ENCODE data around the gene C3orf33.
A peak's percentile ranks its signal among the peaks of the same experiment; 100 is the strongest.
"Not testable (repeated sequence)": the region's sequence is repeated elsewhere in the genome, so short reads cannot be mapped to it uniquely, and the experiment has no call there.

The C3orf33 gene

DNA sequence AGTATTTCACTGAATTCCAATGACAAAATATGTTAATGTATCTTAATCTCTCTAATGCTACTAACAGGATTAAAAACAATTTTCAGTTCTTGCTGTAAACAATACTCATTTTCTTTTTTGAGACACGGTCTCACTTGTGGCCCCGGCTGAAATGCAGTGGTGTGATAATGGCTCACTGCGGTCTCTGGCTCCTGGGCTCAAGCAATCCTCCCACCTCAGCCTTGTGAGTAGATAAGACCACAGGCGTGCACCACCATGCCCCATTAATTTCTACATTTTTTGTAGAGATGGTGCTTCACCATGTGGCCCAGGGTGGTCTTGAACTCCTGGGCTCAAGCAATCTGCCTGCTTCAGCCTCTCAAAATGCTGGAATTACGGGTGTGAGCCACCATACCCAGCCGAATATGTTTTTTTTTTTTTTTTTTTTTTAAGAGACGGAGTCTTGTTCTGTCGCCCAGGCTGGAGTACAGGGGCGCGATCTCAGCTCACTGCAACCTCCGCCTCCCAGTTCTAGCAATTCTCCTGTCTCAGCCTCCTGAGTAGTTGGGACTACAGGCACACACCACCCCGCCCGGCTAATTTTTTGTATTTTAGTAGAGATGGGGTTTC is 22.5 kb upstream of the C3orf33 start:
- not testable (repeated sequence) for H3K4me3 ChIP-seq (ENCODE audit: low read length); DNase-seq (ENCODE audit: low read depth); H3K9me3 ChIP-seq (ENCODE audit: control insufficient read depth, low read length); H3K9ac ChIP-seq (ENCODE audit: low read length); H3K27me3 ChIP-seq (replicated peaks; ENCODE audit: control insufficient read depth, insufficient read depth, low read length)
- H3K4me1 ChIP-seq (ENCODE audit: control insufficient read depth, insufficient read depth, low read length), result peaks cover 18% of the 10 kb centered on the region
- peaks cover 28% of the 10 kb centered on the region for H3K36me3 ChIP-seq (ENCODE audit: control insufficient read depth, insufficient read depth, low read length, severe bottlenecking)

DNA sequence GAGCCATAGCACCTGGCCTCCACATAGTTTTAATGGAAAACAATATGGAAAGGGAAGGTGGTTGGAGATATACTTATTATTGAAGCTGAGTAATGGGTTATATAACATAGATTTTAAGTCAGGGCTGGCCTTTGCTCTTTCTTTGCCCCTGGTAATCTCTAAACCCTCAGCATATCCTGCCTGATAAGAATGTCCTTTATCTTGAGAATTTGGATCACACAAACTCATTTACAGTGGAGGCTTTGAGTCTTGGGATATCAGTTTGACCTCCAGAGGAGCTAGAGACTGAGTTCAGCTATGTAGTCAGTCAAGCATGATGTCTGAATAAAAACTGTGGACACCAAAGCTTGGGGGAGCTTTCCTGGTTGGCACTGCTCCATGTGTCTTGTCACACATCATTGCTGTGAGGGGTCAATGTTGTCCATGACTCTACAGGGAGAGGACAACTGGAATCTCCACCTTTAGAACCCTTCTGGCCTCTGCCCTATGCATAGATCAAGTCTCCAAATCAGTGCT is 9.0 kb upstream of the C3orf33 start:
- DNase-seq (ENCODE audit: low read depth), result no peak
- H3K27me3 ChIP-seq (replicated peaks; ENCODE audit: control insufficient read depth, insufficient read depth, low read length), result no peaks in the 10 kb centered on the region
- no peak overlapping the region for H3K9ac ChIP-seq (ENCODE audit: low read length)
- no peak overlapping the region for H3K4me3 ChIP-seq (ENCODE audit: low read length)
- no peaks in the 10 kb centered on the region for H3K9me3 ChIP-seq (ENCODE audit: control insufficient read depth, low read length)
- H3K36me3 ChIP-seq (ENCODE audit: control insufficient read depth, insufficient read depth, low read length, severe bottlenecking), result no peaks in the 10 kb centered on the region
- H3K4me1 ChIP-seq (ENCODE audit: control insufficient read depth, insufficient read depth, low read length), result no peaks in the 10 kb centered on the region

DNA sequence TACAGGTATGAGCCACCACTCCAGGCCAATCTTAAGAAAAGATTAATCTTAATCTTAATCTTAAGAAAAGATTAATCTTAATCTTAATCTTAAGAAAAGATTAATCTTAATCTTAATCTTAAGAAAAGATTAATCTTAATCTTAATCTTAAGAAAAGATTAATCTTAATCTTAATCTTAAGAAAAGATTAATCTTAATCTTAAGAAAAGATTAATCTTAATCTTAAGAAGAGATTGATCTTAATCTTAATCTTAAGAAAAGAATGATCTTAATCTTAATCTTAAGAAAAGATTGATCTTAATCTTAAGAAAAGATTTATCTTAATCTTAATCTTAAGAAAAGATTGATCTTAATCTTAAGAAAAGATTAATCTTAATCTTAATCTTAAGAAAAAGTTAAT is 7.1 kb upstream of the C3orf33 start:
- not testable (repeated sequence) for DNase-seq (ENCODE audit: low read depth); H3K4me3 ChIP-seq (ENCODE audit: low read length); H3K4me1 ChIP-seq (ENCODE audit: control insufficient read depth, insufficient read depth, low read length); H3K9ac ChIP-seq (ENCODE audit: low read length); H3K36me3 ChIP-seq (ENCODE audit: control insufficient read depth, insufficient read depth, low read length, severe bottlenecking); H3K9me3 ChIP-seq (ENCODE audit: control insufficient read depth, low read length); H3K27me3 ChIP-seq (replicated peaks; ENCODE audit: control insufficient read depth, insufficient read depth, low read length)

DNA sequence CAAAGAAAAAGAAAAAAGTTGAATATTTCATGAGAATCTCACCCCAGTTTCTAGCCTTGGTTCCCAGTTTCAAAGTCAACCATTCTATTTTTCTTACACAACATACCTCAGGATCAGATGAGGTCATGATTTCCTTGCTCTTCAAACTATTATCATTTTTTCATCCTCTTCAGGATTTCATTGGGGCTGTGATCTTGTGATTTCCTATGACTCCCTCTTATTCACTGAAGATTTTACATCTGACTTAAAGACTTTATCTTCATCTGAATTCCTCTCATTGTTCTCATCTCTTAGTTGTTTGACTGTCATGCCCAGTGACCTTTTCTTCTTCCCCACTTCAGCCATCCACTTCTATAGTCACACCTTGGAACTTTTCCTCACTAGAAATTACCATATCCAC is 3.1 kb upstream of the C3orf33 start:
- no peak overlapping the region for H3K4me3 ChIP-seq (ENCODE audit: low read length)
- no peaks in the 10 kb centered on the region for H3K9me3 ChIP-seq (ENCODE audit: control insufficient read depth, low read length)
- H3K9ac ChIP-seq (ENCODE audit: low read length), result no peak overlapping the region
- DNase-seq (ENCODE audit: low read depth), result no peak
- no peaks in the 10 kb centered on the region for H3K27me3 ChIP-seq (replicated peaks; ENCODE audit: control insufficient read depth, insufficient read depth, low read length)
- peaks cover 3% of the 10 kb centered on the region for H3K4me1 ChIP-seq (ENCODE audit: control insufficient read depth, insufficient read depth, low read length)
- H3K36me3 ChIP-seq (ENCODE audit: control insufficient read depth, insufficient read depth, low read length, severe bottlenecking), result no peaks in the 10 kb centered on the region

DNA sequence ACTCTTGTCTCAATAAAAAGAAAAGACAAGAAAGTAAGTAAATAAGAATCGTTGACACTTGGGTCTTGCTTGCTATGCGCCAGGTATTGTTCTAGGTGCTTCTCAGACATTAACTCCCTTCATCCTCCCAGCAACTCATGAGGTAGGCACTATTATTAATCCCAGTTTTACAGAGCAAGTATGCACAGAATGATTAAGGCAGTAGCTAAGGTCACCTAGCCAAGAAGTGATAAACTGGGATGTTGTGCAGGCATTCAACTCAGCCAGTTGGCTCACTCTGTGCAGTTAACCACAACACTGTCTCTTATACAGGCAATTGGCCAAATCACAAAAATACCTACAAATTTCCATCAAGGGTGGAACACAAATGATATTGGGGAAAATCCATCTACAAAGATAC is 1.7 kb upstream of the C3orf33 start:
- Histone ChIP-seq H3K4me1 (ENCODE audit: control insufficient read depth, insufficient read depth, low read length) (peaks cover 3% of the 10 kb centered on the region), H3K4me3 (ENCODE audit: low read length) (no peak overlapping the region), H3K9me3 (ENCODE audit: control insufficient read depth, low read length) (no peaks in the 10 kb centered on the region), H3K9ac (ENCODE audit: low read length) (no peak overlapping the region), H3K27me3 (replicated peaks; ENCODE audit: control insufficient read depth, insufficient read depth, low read length) (no peaks in the 10 kb centered on the region), H3K36me3 (ENCODE audit: control insufficient read depth, insufficient read depth, low read length, severe bottlenecking) (no peaks in the 10 kb centered on the region)
- no peak for DNase-seq (ENCODE audit: low read depth)

DNA sequence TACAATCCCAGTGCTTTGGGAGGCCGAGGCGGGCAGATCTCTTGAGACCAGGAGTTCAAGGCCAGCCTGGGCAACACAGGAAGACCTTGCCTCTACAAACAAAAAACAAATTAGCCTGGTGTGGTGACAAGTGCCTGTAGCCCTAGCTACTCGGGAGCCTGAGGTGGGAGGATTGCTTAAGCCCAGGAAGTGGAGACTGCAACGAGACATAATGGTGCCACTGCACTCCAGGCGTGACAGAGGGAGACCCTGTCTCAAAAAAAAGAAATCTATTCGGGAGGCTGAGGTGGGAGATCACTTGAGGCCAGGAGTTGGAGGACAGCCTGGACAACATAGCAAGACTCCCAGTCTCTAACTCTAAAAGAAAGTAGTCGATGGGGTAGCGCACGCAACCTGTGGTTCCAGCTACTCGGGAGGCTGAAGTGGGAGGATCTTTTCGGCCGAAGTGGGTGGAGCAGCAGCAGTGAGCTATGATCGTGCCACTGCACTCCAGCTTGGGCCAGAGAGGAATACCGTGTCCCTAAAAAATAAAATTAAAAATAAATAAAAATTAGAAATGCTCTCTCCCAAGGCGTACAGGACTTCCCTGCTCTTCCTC is 775 bp downstream of the C3orf33 start:
- Histone ChIP-seq H3K9me3 (ENCODE audit: control insufficient read depth, low read length) (no peaks in the 10 kb centered on the region), H3K9ac (ENCODE audit: low read length) (peak overlapping the region; percentile 91), H3K36me3 (ENCODE audit: control insufficient read depth, insufficient read depth, low read length, severe bottlenecking) (peaks cover 6% of the 10 kb centered on the region), H3K4me3 (ENCODE audit: low read length) (peak overlapping the region; percentile 86), H3K4me1 (ENCODE audit: control insufficient read depth, insufficient read depth, low read length) (peaks cover 3% of the 10 kb centered on the region), H3K27me3 (replicated peaks; ENCODE audit: control insufficient read depth, insufficient read depth, low read length) (no peaks in the 10 kb centered on the region)
- no peak for DNase-seq (ENCODE audit: low read depth)

DNA sequence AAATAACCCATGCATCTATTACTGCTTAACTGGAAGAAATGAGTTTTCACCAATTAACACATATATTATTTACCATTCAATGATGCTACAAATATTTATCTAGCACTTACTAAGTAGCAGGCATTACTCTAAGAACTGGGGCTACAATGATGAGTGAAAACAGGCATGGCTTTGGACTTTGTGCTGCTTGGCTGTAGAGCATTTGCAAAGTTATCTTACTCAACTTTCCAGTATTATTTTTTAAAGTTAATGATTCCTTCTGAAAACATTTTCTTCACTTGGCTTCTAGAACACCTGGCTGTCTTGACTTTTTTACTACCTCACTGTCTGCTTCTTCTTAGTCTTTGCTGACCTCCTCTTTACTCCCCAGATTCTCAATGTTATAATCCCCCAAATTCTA is 1.8 kb downstream of the C3orf33 start:
- peaks cover 3% of the 10 kb centered on the region for H3K4me1 ChIP-seq (ENCODE audit: control insufficient read depth, insufficient read depth, low read length)
- H3K9ac ChIP-seq (ENCODE audit: low read length), result no peak overlapping the region
- no peak for DNase-seq (ENCODE audit: low read depth)
- H3K9me3 ChIP-seq (ENCODE audit: control insufficient read depth, low read length), result no peaks in the 10 kb centered on the region
- H3K36me3 ChIP-seq (ENCODE audit: control insufficient read depth, insufficient read depth, low read length, severe bottlenecking), result peaks cover 8% of the 10 kb centered on the region
- H3K4me3 ChIP-seq (ENCODE audit: low read length), result no peak overlapping the region
- no peaks in the 10 kb centered on the region for H3K27me3 ChIP-seq (replicated peaks; ENCODE audit: control insufficient read depth, insufficient read depth, low read length)

DNA sequence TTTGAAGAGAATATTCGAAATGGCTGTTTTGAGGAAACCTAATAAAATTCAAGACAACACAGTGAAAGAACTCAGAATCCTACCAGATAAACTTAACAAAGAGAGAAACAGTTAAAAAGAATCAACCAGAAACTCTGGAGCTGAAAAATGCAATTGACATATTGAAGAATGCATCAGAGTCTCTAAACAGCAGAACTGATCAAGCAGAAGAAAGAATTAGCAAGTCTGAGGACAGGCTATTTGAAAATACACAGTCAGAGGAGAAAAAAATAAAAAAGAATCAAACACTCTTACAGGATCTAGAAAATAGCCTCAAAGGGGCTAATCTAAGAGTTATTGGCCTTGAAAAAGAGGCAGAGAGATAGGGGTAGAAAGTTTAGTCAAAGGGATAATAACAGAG is 13.5 kb downstream of the C3orf33 start:
- Histone ChIP-seq H3K9ac (ENCODE audit: low read length) (no peak overlapping the region), H3K4me1 (ENCODE audit: control insufficient read depth, insufficient read depth, low read length) (no peaks in the 10 kb centered on the region), H3K36me3 (ENCODE audit: control insufficient read depth, insufficient read depth, low read length, severe bottlenecking) (peaks cover 8% of the 10 kb centered on the region), H3K9me3 (ENCODE audit: control insufficient read depth, low read length) (peaks cover 3% of the 10 kb centered on the region), H3K27me3 (replicated peaks; ENCODE audit: control insufficient read depth, insufficient read depth, low read length) (no peaks in the 10 kb centered on the region), H3K4me3 (ENCODE audit: low read length) (no peak overlapping the region)
- no peak for DNase-seq (ENCODE audit: low read depth)

DNA sequence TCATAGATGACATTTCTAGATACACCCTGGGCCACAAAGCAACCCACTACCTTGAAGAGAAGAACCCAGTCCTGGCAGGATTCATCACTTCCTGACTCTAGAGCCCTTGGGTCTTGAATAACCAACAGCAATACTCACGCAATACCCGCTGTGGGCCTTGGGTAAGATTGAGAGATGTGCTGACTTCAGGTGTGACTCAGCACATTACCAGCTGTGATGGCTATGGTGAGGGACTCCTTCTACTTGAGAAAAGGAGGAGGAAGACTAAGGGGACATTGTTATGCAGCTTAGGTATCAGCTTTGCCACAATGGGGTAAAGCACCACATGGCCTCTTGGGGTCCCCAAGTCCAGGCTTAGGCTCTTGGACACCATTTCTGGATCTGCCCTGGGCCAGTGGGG is 14.9 kb downstream of the C3orf33 start:
- H3K27me3 ChIP-seq (replicated peaks; ENCODE audit: control insufficient read depth, insufficient read depth, low read length), result no peaks in the 10 kb centered on the region
- no peak overlapping the region for H3K4me3 ChIP-seq (ENCODE audit: low read length)
- no peaks in the 10 kb centered on the region for H3K4me1 ChIP-seq (ENCODE audit: control insufficient read depth, insufficient read depth, low read length)
- DNase-seq (ENCODE audit: low read depth), result no peak
- H3K9ac ChIP-seq (ENCODE audit: low read length), result no peak overlapping the region
- H3K36me3 ChIP-seq (ENCODE audit: control insufficient read depth, insufficient read depth, low read length, severe bottlenecking), result peaks cover 5% of the 10 kb centered on the region
- no peaks in the 10 kb centered on the region for H3K9me3 ChIP-seq (ENCODE audit: control insufficient read depth, low read length)

DNA sequence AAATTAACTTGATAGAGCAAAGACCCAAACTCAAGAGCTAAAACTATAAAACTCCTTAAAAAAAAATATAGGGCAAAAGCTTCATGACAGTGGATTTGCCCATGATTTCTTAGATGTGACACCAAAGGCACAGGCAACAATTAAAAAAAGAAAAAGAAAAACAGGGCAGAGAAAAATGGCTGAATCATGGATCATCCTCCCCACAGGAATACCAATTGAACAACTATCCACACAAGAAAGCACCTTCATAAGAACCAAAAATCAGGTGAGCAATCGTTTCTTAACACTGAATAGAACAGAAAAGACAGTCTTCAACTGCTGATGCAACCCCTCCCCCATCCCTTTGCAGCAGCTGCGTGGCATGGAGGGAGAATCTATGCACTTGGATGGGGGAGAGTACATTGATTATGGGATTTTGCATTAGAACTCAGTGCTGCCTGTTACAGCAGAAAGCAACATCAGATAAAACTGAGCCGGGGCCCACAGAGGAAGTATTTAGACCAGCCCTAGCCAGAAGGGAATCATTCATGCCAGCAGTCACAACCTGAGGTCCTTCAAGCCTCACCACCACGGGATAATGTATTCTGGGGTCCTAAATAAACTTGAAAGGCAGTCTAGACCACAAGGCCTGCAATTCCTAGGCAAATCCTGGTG is 15.7 kb downstream of the C3orf33 start:
- H3K36me3 ChIP-seq (ENCODE audit: control insufficient read depth, insufficient read depth, low read length, severe bottlenecking), result peaks cover 5% of the 10 kb centered on the region
- no peaks in the 10 kb centered on the region for H3K27me3 ChIP-seq (replicated peaks; ENCODE audit: control insufficient read depth, insufficient read depth, low read length)
- H3K4me3 ChIP-seq (ENCODE audit: low read length), result no peak overlapping the region
- no peaks in the 10 kb centered on the region for H3K4me1 ChIP-seq (ENCODE audit: control insufficient read depth, insufficient read depth, low read length)
- no peak overlapping the region for H3K9ac ChIP-seq (ENCODE audit: low read length)
- no peak for DNase-seq (ENCODE audit: low read depth)
- no peaks in the 10 kb centered on the region for H3K9me3 ChIP-seq (ENCODE audit: control insufficient read depth, low read length)

DNA sequence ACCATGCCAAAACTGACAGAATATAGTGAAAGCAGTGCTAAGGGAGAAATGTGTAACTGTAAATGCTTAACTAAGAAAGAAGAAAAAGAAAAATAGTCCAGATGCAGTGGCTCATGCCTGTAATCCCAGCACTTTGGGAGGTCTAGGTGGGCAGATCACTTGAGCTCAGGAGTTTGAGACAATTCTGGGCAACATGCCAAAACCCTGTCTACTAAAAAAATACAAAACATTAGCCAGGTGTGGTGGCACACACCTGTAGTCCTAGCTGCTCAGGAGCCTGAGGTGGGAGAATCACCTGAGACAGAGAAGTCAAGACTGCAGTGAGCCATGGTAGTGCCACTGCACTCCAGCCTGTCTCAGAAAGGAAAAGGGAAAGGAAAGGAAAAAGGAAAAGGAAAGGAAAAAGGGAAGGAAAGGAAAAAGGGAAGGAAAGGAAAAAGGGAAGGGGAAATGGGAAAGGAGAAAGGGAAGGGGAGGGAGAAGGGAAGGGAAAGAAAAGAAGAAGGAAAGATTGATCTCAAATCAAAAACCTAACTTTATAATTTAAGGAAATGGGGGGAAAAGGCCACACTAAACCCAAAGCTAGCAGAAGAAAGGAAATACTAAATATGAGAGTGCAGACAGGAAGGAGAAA is 20.3 kb downstream of the C3orf33 start:
- no peaks in the 10 kb centered on the region for H3K27me3 ChIP-seq (replicated peaks; ENCODE audit: control insufficient read depth, insufficient read depth, low read length)

More for the DNA sequence above, 20.3 kb downstream of the C3orf33 start:
- DNase-seq (ENCODE audit: low read depth), result no peak
- H3K4me3 ChIP-seq (ENCODE audit: low read length), result no peak overlapping the region
- H3K36me3 ChIP-seq (ENCODE audit: control insufficient read depth, insufficient read depth, low read length, severe bottlenecking), result peaks cover 5% of the 10 kb centered on the region
- no peaks in the 10 kb centered on the region for H3K4me1 ChIP-seq (ENCODE audit: control insufficient read depth, insufficient read depth, low read length)
- H3K9me3 ChIP-seq (ENCODE audit: control insufficient read depth, low read length), result peaks cover 8% of the 10 kb centered on the region
- no peak overlapping the region for H3K9ac ChIP-seq (ENCODE audit: low read length)
